Stimulated activated naive CD8-positive, alpha-beta T cell treated with anti-CD3 and anti-CD28 coated beads, Interleukin-15, amount 100 ng/mL, for 72 hours (primary cell): ENCODE measurements around the gene CAPZA2.
A peak's percentile ranks its signal among the peaks of the same experiment; 100 is the strongest.
"Not testable (repeated sequence)": the region's sequence is repeated elsewhere in the genome, so short reads cannot be mapped to it uniquely, and the experiment has no call there.

ENCODE experiments used
- ATAC-seq: fragments of 150-1000 bp; cut with Tn5 transposase; 2 replicates; pipeline ENCODE4 v1.10.0; 2021; ENCODE audit warnings: mild to moderate bottlenecking, moderate library complexity
- DNase-seq, 2 donors: peaks; one replicate each; pipeline ENCODE4 v3.0.0; 2021 to 2022
- H3K27ac Mint-ChIP-seq, 2 donors: one replicate each; pipeline ENCODE4 v1.8.0; 2022; ENCODE audit warnings: mild to moderate bottlenecking in 2 of 2, mixed read lengths in 2 of 2, moderate library complexity in 2 of 2
- H3K27me3 Mint-ChIP-seq: one replicate; pipeline ENCODE4 v1.8.0; 2022; ENCODE audit warnings: mixed read lengths
- H3K4me1 Mint-ChIP-seq: one replicate; pipeline ENCODE4 v1.8.0; 2022; ENCODE audit warnings: mild to moderate bottlenecking, mixed read lengths
- H3K4me3 Mint-ChIP-seq, 2 donors: one replicate each; pipeline ENCODE4 v1.8.0; 2022; ENCODE audit warnings: mild to moderate bottlenecking in 2 of 2, mixed read lengths in 2 of 2, moderate library complexity in 1 of 2
- H3K9me3 Mint-ChIP-seq, 2 donors: one replicate each; pipeline ENCODE4 v1.8.0; 2022; ENCODE audit warnings: mixed read lengths in 2 of 2

The CAPZA2 gene

DNA sequence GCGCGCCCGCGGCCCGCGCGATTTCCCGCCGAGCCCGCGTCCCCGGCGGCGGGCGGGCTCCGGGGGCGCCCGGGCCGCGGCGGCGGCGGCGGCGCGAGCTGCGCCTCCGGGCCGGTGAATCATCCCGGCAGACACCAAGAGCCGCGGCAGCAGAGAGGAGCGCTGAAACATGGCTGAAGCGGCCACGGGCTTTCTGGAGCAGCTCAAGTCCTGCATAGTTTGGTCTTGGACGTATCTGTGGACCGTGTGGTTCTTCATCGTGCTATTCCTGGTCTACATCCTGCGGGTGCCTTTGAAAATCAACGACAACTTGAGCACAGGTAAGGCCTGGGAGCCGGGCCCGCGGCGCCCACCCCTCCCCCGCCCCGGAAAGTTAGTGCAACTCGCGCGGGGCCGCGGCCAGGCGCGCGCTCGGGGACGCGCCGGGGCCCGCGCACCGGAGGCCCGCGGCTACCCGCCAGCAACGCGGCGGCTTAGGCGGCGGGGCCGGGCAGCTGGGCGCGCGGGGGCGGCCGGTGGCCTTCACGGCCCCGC, 91.1 kb downstream of the CAPZA2 start, which contains the start of gene ST7:
Gene ST7, plus strand, starts transcription at position 130 of the 534 bp plus-strand sequence. Its CDS starts 40 bp downstream, at position 170.
- DNase-seq (peak; percentile 68 to 71), ATAC-seq (peak; percentile 74)
- H3K27ac Mint-ChIP-seq = peak within 1 kb of the TSS; percentile 82 to 95
- peak within 1 kb of the TSS; percentile 86 to 90 for H3K4me3 Mint-ChIP-seq
- peaks cover 29% of the 10 kb centered on the region for H3K4me1 Mint-ChIP-seq
- H3K27me3 Mint-ChIP-seq = peaks cover 6% of the 10 kb centered on the region
- no peaks in the 10 kb centered on the region for H3K9me3 Mint-ChIP-seq

DNA sequence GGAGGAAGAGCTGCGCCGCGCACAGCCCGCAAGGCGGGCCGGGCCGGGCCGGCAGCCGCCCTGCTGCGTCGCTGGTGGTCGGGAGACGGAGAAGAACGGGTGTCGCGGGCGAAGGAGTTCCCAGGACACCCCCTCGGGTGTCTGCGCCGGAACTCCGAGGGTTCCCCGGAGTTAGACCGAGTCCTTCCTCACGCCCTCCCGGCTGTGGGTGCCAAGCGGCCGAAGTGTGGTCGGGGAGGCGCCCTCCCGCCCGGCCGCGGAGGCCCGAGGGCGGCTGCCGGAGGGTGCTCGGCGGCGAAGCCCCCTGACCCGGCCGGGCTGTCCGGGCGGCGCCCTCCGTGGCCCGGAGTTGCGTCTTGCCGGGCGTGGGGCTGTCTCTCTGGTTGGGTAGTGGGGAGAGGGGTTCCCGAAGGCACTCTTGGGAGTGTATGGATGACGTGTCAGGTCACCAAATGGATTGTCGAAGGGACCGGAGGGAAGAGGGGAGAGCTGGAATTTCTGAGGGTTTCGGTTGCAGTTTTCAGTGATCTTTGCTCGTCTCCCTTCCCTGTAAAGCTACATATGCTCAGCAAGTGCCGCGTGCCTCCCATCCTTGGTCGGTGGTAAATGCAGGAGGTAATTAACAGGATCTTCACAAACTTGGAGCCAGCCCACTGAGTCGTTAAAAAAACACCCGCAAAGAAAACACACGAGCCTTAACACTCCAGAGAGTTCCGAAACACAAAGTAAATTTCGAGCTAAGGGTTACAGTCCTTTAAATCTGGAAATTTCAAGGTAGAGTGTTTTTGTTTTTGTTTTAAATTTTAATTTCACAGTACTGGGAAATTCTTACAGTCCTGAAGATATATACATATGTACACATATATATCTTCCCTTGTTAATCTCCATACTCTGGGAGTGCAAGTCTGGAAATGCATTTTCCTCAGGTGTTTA, 91.8 kb downstream of the CAPZA2 start:
- Mint-ChIP-seq H3K27me3 (peaks cover 6% of the 10 kb centered on the region), H3K27ac (peak overlapping the region; percentile 82 to 95), H3K9me3 (no peaks in the 10 kb centered on the region), H3K4me3 (peak overlapping the region; percentile 86 to 90), H3K4me1 (peaks cover 29% of the 10 kb centered on the region)
- ATAC-seq (peak; percentile 18), DNase-seq (no peak)

DNA sequence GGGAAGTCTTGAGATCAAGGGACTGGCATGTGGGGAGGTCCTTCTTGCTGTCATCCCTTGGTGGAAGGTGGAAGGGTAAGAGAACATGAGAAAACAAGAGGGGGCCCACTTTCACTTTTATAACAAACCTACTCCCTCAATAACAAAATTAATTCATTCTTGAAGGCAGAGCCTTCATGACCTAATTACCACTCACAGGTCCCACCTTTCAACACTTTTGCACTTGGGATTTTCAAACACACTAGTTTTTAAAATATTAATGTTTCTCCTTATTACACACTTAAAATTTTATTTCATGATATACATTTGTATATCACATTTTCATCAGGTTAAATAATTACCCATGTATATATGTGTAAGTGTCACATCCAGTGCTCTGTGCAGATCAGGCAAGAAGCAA, 93.0 kb downstream of the CAPZA2 start:
- ATAC-seq (no peak), DNase-seq (no peak)
- Mint-ChIP-seq H3K9me3 (no peaks in the 10 kb centered on the region), H3K4me1 (peaks cover 29% of the 10 kb centered on the region), H3K27ac (peak overlapping the region in 1 of 2 donors; percentile 22), H3K27me3 (peaks cover 6% of the 10 kb centered on the region), H3K4me3 (peak overlapping the region; percentile 35 to 90)

DNA sequence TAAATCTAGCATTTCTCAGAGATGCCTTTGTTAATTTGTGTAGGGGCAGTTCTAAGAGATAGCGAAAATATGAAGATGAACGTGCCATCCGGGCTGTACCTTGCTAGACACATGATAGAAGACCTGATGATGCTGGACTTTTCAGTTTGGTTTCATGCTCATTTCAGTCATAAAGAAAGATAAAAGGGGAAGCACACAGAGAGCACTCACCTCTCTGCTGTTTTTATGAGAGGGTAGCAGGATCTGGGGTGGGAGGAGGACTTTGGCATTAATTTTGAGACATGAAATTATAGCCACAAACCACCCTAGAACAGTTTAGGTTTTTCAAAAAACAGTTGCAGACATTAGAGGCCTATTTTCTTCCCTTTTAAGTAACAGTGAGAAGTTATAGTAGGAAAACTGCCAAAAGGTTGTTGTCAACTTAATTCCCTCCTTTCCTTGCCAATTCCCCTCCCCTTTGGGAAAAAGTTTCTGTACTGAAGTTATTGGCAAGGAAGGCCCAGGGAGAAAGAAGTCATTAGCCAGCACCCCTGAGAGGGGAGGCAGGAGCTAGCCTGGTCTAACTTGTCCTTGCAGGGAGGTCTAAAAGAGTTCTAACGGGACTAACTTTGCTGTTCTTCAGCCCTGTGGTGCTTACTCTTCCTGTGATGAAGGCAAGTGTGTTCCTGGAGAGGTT, 93.6 kb downstream of the CAPZA2 start:
- DNase-seq = peak; percentile 11 to 43
- H3K27ac Mint-ChIP-seq = peak overlapping the region in 1 of 2 donors; percentile 6
- peaks cover under 1% of the 10 kb centered on the region for H3K27me3 Mint-ChIP-seq

DNA sequence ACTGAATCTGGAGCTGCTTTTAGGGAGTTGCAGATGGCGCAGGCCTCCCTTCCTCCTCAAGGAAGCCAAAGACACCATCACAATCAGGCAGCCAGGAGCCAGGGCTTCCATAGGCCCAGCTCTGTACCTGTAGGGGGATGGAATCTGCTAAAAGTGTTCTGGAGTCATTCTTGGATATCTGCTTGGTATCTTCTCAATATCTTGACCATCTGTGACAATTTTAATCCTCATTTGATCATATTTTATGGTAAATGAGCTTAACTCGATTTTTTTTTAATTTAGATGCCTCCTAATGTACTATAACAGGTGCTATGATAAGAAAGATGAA, 94.1 kb downstream of the CAPZA2 start:
- peaks cover 29% of the 10 kb centered on the region for H3K4me1 Mint-ChIP-seq
- H3K27ac Mint-ChIP-seq = no peak overlapping the region
- H3K4me3 Mint-ChIP-seq = peak overlapping the region in 1 of 2 donors; percentile 23

More for the DNA sequence above, 93.6 kb downstream of the CAPZA2 start:
- H3K4me3 Mint-ChIP-seq = peak overlapping the region in 1 of 2 donors; percentile 90
- H3K9me3 Mint-ChIP-seq = no peaks in the 10 kb centered on the region
- peaks cover 29% of the 10 kb centered on the region for H3K4me1 Mint-ChIP-seq
- peak; percentile 87 for ATAC-seq

DNA sequence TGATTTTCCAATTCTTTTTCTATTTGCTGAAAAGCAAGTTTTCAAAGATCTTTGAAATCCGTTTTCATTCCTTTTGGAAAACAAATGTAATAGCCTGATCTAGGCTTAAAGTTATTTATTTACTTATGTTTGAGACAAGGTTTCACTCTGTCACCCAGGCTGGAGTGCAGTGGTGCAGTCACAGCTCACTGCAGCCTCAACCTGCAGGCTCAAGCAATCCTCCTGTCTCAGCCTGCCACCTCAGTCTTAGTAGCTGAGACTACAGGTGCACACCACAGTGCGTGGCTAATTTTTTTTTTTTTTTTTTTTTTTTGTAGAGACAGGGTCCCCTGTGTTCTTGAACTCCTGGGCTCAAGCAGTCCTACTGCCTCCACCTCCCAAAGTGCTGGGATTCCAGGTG, 95.5 kb downstream of the CAPZA2 start:
- ATAC-seq (no peak), DNase-seq (no peak)
- H3K4me3 Mint-ChIP-seq = no peak overlapping the region
- H3K9me3 Mint-ChIP-seq = no peaks in the 10 kb centered on the region
- peaks cover 22% of the 10 kb centered on the region for H3K4me1 Mint-ChIP-seq
- H3K27me3 Mint-ChIP-seq = no peaks in the 10 kb centered on the region
- no peak overlapping the region for H3K27ac Mint-ChIP-seq

More for the DNA sequence above, 94.1 kb downstream of the CAPZA2 start:
- ATAC-seq = no peak
- DNase-seq = no peak
- Mint-ChIP-seq H3K9me3 (no peaks in the 10 kb centered on the region), H3K27me3 (no peaks in the 10 kb centered on the region)

DNA sequence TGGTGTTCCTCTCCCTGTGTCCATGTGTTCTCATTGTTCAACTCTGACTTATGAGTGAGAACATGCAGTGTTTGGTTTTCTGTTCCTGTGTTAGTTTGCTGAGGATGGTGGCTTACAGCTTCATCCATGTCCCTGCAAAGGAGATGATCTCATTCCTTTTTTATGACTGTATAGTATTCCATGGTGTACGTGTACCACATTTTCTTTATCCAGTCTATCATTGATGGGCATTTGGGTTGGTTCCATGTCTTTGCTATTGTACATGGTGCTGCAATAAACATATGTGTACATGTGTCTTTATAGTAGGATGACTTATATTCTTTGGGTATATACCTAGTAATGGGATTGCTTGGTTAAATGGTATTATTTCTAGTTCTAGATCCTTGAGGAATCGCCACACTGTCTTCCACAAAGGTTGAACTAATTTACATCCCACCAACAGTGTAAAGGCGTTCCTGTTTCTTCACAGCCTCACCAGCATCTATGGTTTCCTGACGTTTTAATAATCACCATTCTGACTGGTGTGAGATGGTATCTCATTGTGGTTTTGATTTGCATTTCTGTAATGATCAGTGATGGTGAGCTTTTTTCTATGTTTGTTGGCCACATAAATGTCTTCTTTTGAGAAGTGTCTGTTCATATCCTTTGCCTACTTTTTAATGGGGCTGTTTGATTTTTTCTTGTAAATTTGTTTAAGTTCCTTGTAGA, 99.7 kb downstream of the CAPZA2 start:
- H3K4me1 Mint-ChIP-seq, H3K27ac Mint-ChIP-seq, ATAC-seq, H3K27me3 Mint-ChIP-seq, DNase-seq, H3K9me3 Mint-ChIP-seq, H3K4me3 Mint-ChIP-seq: not testable (repeated sequence)

DNA sequence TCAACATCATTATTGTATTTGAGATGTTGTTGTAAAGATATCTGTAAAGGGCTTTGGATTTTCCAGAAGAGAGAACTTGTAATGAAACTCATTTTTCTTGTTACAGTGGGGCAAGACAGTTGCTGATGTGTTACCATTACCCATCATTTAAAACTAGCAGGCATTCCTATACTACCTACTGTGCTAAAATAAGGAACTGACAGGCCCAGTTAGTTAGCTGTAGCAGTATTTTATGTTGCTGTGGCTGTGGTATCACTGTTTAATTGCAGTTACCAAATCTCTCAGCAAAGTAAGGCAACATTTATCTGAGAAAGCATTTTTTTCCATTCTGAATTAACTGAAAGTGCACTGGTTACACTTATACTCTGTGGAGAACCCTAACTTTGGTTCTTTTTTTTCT, 100.8 kb downstream of the CAPZA2 start:
- Mint-ChIP-seq H3K27ac (no peak overlapping the region), H3K27me3 (no peaks in the 10 kb centered on the region), H3K9me3 (no peaks in the 10 kb centered on the region)

DNA sequence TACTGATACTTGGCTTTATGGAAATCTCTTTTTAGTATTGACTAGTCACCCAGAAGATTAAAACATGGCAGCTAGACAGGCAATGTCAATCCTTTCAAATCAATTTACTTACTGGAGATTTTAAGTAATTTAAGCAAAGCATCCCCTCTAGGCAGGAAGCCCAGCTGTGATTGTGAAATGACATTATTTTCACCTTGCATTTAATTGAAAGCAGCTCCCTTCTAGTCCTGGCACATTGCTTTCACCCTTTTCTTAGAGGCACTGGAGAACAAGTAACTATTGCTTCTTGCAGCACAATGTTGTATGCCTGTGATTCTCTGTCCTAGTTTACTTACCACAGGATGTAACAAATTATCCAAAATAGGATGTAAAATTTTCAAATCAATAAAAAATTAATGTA, 104.2 kb downstream of the CAPZA2 start:
- Mint-ChIP-seq H3K9me3 (no peaks in the 10 kb centered on the region), H3K27me3 (peaks cover 8% of the 10 kb centered on the region), H3K4me1 (peaks cover 10% of the 10 kb centered on the region), H3K27ac (no peak overlapping the region), H3K4me3 (no peak overlapping the region)
- DNase-seq (no peak), ATAC-seq (no peak)

More for the DNA sequence above, 100.8 kb downstream of the CAPZA2 start:
- DNase-seq (no peak), ATAC-seq (no peak)
- Mint-ChIP-seq H3K4me1 (no peaks in the 10 kb centered on the region), H3K4me3 (no peak overlapping the region)

DNA sequence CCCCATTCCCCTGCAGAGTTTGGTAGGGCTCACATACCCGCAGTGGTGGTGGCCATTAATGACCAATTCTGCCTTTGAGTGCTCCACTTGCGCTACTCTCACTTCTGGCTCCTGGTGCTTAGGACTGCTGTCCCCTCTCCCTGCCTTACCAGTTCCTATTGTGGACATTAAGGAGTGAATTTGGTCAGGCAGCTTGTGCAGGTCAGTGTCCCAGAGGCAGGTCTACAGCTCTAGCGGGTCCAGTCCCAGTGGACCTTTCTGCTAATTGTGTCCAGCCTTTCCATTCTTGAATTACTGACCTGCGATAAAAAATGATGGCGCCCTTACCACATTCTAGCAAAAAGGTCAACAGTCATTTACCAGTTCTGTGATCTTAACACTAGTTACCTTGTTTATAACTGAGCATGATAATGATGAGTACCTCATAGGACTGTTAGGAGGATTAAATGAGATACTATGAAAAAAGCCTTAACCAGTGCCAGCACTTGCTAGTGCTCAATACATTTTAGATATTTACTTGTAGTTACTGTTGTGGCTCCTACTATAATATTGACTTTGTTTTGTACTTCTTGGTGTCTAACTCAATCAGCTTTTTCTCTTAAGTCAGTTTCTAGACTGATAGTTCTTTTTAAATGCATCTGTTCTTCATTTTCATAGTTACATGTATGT, 105.0 kb downstream of the CAPZA2 start:
- Mint-ChIP-seq H3K9me3 (no peaks in the 10 kb centered on the region), H3K27ac (no peak overlapping the region), H3K4me3 (no peak overlapping the region), H3K27me3 (peaks cover 12% of the 10 kb centered on the region), H3K4me1 (peaks cover 10% of the 10 kb centered on the region)
- ATAC-seq = no peak
- no peak for DNase-seq

DNA sequence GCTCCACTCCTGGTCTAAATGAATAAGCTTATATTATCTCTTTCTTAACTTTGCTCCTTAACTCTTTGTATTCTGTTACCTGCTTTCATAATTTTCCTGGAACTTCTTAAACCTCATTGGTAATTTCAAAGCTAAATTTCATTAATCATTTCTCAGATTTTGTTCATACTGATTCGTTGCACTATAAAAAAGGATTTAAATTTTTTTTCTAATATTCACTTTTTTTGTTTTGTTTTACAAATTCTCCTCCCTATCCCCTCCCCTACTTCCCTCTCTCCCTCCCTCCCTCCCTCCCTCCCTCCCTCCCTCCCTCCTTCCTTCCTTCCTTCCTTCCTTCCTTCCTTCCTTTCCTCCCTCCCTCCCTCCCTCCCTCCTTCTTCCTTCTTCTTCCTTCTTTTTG, 105.6 kb downstream of the CAPZA2 start:
- Mint-ChIP-seq H3K27me3 (peaks cover 18% of the 10 kb centered on the region), H3K4me1 (peaks cover 10% of the 10 kb centered on the region), H3K9me3 (no peaks in the 10 kb centered on the region), H3K27ac (no peak overlapping the region), H3K4me3 (no peak overlapping the region)
- DNase-seq (no peak), ATAC-seq (no peak)

DNA sequence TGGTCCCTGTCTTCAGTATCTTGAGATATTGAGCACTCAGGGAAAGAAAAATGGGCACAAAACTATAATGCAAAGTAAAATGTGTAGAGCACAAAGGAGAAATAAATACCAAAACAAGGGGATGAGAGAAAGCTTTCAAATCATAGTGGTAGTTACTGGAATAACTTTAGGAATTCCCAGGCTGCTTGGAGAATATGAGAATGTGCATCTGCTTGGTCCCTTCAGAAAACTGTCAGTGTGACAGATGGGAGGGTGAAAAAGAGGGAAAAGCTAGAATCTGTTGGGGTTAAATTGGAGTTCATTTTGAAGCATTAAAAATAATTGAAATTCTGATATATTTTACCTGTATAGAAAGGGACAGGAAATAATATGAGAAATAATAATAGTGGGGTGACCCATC, 106.2 kb downstream of the CAPZA2 start:
- Mint-ChIP-seq H3K4me1 (peaks cover 10% of the 10 kb centered on the region), H3K27me3 (peaks cover 22% of the 10 kb centered on the region), H3K4me3 (no peak overlapping the region), H3K27ac (no peak overlapping the region), H3K9me3 (no peaks in the 10 kb centered on the region)
- DNase-seq = no peak
- ATAC-seq = no peak

DNA sequence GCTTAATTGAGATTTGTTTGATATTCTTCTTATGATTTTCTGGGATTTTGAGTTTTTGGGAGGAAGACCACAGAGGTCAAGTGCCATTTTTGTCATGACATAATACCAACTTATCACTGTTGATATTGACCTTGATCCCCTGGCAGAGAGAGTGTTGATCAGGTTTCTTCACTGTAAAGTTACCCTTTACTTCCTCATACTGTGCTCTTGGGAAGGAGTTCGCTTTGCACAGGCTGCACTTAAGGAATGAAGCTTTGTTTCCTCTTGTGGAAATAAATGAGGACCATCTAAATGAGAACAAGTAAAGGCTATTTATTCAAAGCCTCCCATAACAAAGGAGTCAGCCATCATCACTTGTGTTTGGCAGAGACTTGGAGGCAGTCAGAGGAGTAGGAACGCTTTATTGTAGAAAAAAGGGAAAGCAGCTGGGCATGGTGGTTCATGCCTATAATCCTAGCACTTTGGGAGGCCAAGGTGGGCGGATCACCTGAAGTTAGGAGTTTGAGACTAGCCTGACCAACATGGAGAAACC, 107.0 kb downstream of the CAPZA2 start:
- H3K9me3 Mint-ChIP-seq = no peaks in the 10 kb centered on the region
- H3K4me3 Mint-ChIP-seq = no peak overlapping the region
- H3K4me1 Mint-ChIP-seq = peaks cover 10% of the 10 kb centered on the region
- no peak overlapping the region for H3K27ac Mint-ChIP-seq
- H3K27me3 Mint-ChIP-seq = peaks cover 22% of the 10 kb centered on the region
- DNase-seq (no peak), ATAC-seq (no peak)

DNA sequence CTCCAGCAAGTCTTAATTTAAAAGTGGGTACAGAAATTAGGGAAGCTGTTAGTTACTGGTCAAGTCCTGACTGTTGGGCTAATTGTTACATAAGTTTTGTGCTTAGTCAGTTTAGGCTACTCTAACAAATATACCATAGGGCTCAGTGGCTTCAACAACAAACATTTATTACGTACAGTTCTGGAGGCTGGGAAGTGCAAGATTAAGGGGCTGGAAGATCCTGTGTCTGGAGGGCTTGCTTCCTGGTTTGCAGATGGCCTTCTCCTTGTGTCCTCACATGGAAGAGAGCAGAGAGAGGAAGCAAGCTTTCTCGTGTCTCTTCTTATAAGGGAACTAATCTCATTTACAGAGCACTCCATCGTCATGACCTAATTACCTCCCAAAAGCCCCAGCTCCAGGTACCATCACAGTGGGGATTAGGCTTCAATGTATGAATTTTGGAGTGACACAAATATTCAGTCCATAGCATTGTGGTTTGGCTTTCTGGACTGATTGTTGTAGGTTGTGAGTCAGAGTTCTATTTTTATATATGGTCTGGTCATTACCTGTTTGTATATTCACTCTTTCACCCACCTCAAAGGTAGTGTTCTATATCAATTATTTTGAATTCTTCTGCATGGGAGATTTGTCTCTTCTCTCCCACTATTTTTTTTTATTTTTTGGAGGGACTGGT, 108.0 kb downstream of the CAPZA2 start:
- peak; percentile 48 for ATAC-seq
- H3K27ac Mint-ChIP-seq = no peak overlapping the region
- DNase-seq = no peak
- H3K4me1 Mint-ChIP-seq = peaks cover 10% of the 10 kb centered on the region
- H3K27me3 Mint-ChIP-seq = peaks cover 22% of the 10 kb centered on the region
- H3K4me3 Mint-ChIP-seq = no peak overlapping the region
- H3K9me3 Mint-ChIP-seq = no peaks in the 10 kb centered on the region
